H9 (cell line): ENCODE results near the gene ZFPM1. TPM values are rescaled to one million over a fixed set of nuclear protein-coding genes. Genes with fewer than 3 reads are reported as not detected.

ENCODE experiments used
- DNase-seq: peaks from one replicate; pipeline ENCODE4 v3.0.0-alpha.2; 2017
- H2AFZ ChIP-seq: one replicate; pipeline ENCODE4 v1.6.1; 2013; ENCODE audit warnings: mild to moderate bottlenecking, low read length, control low read depth, moderate library complexity
- H2AK5ac ChIP-seq: 2 replicates; pipeline ENCODE4 v1.6.1; 2013; ENCODE audit warnings: low read length, control low read depth, mixed read lengths; ENCODE audit not compliant: insufficient read length
- H2BK120ac ChIP-seq: one replicate; pipeline ENCODE4 v1.6.1; 2013; ENCODE audit warnings: low read depth, mild to moderate bottlenecking, low read length, control low read depth, inconsistent platforms; ENCODE audit not compliant: poor library complexity, severe bottlenecking
- H2BK12ac ChIP-seq: 2 replicates; pipeline ENCODE4 v1.6.1; 2013; ENCODE audit warnings: low read length, control low read depth, mixed read lengths, low read depth; ENCODE audit not compliant: insufficient read length
- H2BK15ac ChIP-seq: 2 replicates; pipeline ENCODE4 v1.6.1; 2013; ENCODE audit warnings: low read depth, low read length, control low read depth
- H2BK20ac ChIP-seq: one replicate; pipeline ENCODE4 v1.6.1; 2013; ENCODE audit warnings: low read depth, mild to moderate bottlenecking, low read length, control low read depth, inconsistent platforms; ENCODE audit not compliant: poor library complexity, severe bottlenecking
- H2BK5ac ChIP-seq: 2 replicates; pipeline ENCODE4 v1.6.1; 2013; ENCODE audit warnings: low read length, control low read depth, mixed read lengths; ENCODE audit not compliant: insufficient read length
- H3K14ac ChIP-seq: 2 replicates; pipeline ENCODE4 v1.6.1; 2013; ENCODE audit warnings: low read length, control low read depth; ENCODE audit not compliant: insufficient read depth
- H3K18ac ChIP-seq: 2 replicates; pipeline ENCODE4 v1.6.1; 2013; ENCODE audit warnings: low read depth, mild to moderate bottlenecking, mixed read lengths, low read length, control low read depth; ENCODE audit not compliant: insufficient read length
- H3K23ac ChIP-seq: 2 replicates; pipeline ENCODE4 v1.6.1; 2013; ENCODE audit warnings: low read length, control low read depth, mixed read lengths, low read depth; ENCODE audit not compliant: insufficient read length
- H3K23me2 ChIP-seq: 2 replicates; pipeline ENCODE4 v1.6.1; 2013; ENCODE audit warnings: low read depth, mild to moderate bottlenecking, mixed read lengths, low read length, control low read depth; ENCODE audit not compliant: insufficient read length, poor library complexity, severe bottlenecking
- H3K27ac ChIP-seq: 2 replicates; pipeline ENCODE4 v1.5.1; 2013; ENCODE audit warnings: low read length, control low read depth, mixed read lengths, low read depth; ENCODE audit not compliant: insufficient read length
- H3K27me3 ChIP-seq: 2 replicates; pipeline ENCODE4 v1.6.1; 2013; ENCODE audit warnings: low read length, control low read depth, inconsistent platforms; ENCODE audit not compliant: insufficient read depth
- H3K4ac ChIP-seq: 2 replicates; pipeline ENCODE4 v1.6.1; 2013; ENCODE audit warnings: low read depth, mild to moderate bottlenecking, control low read depth, inconsistent platforms, low read length, moderate library complexity
- H3K4me1 ChIP-seq: 2 replicates; pipeline ENCODE4 v1.6.1; 2013; ENCODE audit warnings: low read length, control low read depth, inconsistent platforms; ENCODE audit not compliant: insufficient read depth
- H3K4me2 ChIP-seq: 2 replicates; pipeline ENCODE4 v1.6.1; 2013; ENCODE audit warnings: low read length, control low read depth, mixed read lengths; ENCODE audit not compliant: insufficient read length, insufficient read depth
- H3K56ac ChIP-seq: 2 replicates; pipeline ENCODE4 v1.6.1; 2013; ENCODE audit warnings: low read depth, mild to moderate bottlenecking, mixed read lengths, low read length, control low read depth; ENCODE audit not compliant: insufficient read length
- H3K79me1 ChIP-seq: 2 replicates; pipeline ENCODE4 v1.6.1; 2013; ENCODE audit warnings: low read depth, mild to moderate bottlenecking, moderate library complexity, low read length, control low read depth, inconsistent platforms; ENCODE audit not compliant: insufficient read depth, poor library complexity, severe bottlenecking
- H3K79me2 ChIP-seq: 2 replicates; pipeline ENCODE4 v1.6.1; 2013; ENCODE audit warnings: low read length, control low read depth, inconsistent platforms; ENCODE audit not compliant: insufficient read depth
- H3K9ac ChIP-seq: 2 replicates; pipeline ENCODE4 v1.6.1; 2013; ENCODE audit warnings: low read length, control low read depth, mixed read lengths; ENCODE audit not compliant: insufficient read length; ENCODE audit errors: extremely low read depth
- H3K9me3 ChIP-seq: one replicate; pipeline ENCODE4 v1.6.1; 2013; ENCODE audit warnings: low read depth, low read length, inconsistent platforms; ENCODE audit not compliant: control insufficient read depth
- H3T11ph ChIP-seq: one replicate; pipeline ENCODE4 v1.6.1; 2013; ENCODE audit warnings: mild to moderate bottlenecking, low read length, control low read depth, inconsistent platforms
- H4K20me1 ChIP-seq: one replicate; pipeline ENCODE4 v1.6.1; 2013; ENCODE audit not compliant: control insufficient read depth, insufficient read length, insufficient read depth
- H4K5ac ChIP-seq: 2 replicates; pipeline ENCODE4 v1.6.1; 2013; ENCODE audit warnings: low read depth, mild to moderate bottlenecking, mixed read lengths, low read length, control low read depth; ENCODE audit not compliant: insufficient read length
- H4K8ac ChIP-seq: replicated peaks from 2 replicates; pipeline ENCODE4 v1.6.1; 2013; ENCODE audit warnings: low read length, control low read depth, mixed read lengths, low read depth; ENCODE audit not compliant: insufficient read length
- H4K91ac ChIP-seq: 2 replicates; pipeline ENCODE4 v1.6.1; 2013; ENCODE audit warnings: low read depth, mild to moderate bottlenecking, moderate library complexity, mixed read lengths, low read length, control low read depth; ENCODE audit not compliant: insufficient read length
- H3K27ac Mint-ChIP-seq, 3 experiments: 2 replicates in 2 of 3; 3 replicates in 1 of 3; pipeline ENCODE4 v1.8.0; 2020 to 2021; ENCODE audit warnings: mixed read lengths in 3 of 3, mild to moderate bottlenecking in 1 of 3, moderate library complexity in 1 of 3
- H3K27me3 Mint-ChIP-seq: 2 replicates; pipeline ENCODE4 v1.8.0; 2021; ENCODE audit warnings: low read depth, mild to moderate bottlenecking, moderate library complexity, mixed read lengths
- H3K36me3 Mint-ChIP-seq, 3 experiments: 2 replicates in 2 of 3; 3 replicates in 1 of 3; pipeline ENCODE4 v1.8.0; 2020 to 2021; ENCODE audit warnings: low read depth in 3 of 3, mixed read lengths in 3 of 3; ENCODE audit not compliant: insufficient read depth in 1 of 3
- H3K4me1 Mint-ChIP-seq, 2 experiments: 2 replicates each; pipeline ENCODE4 v1.8.0; 2020; ENCODE audit warnings: mixed read lengths in 2 of 2
- H3K4me3 Mint-ChIP-seq, 2 experiments: 2 replicates in 1 of 2; 3 replicates in 1 of 2; pipeline ENCODE4 v1.8.0; 2020 to 2021; ENCODE audit warnings: mild to moderate bottlenecking in 2 of 2, mixed read lengths in 2 of 2, moderate library complexity in 1 of 2
- H3K9me3 Mint-ChIP-seq, 2 experiments: 2 replicates in 1 of 2; 3 replicates in 1 of 2; pipeline ENCODE4 v1.8.0; 2020; ENCODE audit warnings: mild to moderate bottlenecking in 2 of 2, mixed read lengths in 2 of 2, moderate library complexity in 1 of 2
- CTCF ChIP-seq: fragments of 200-600 bp; sonication (generic); conservative IDR thresholded peaks from 3 replicates; pipeline ENCODE4 v1.8.0; 2021; ENCODE audit warnings: antibody characterized with exemption, mild to moderate bottlenecking
- WGBS: extraction: QIAGEN DNeasy Blood & Tissue Kit; methylation state at CpG from one replicate; pipeline ENCODE4 v1.1.7; 2013; ENCODE audit warnings: missing lambda C conversion rate, low lambda C conversion rate, mixed read lengths; ENCODE audit not compliant: insufficient read length; ENCODE audit errors: extremely low coverage; 5-methylcytosine and 5-hydroxymethylcytosine counted together
- total RNA-seq: library from RNA; stranded (reverse); gene quantifications from 2 replicates; pipeline ENCODE4 v1.2.1, GENCODE V29; 2021

The ZFPM1 gene
- total RNA-seq, 1 experiment from 2014 or later: 3.6 TPM

- Histone ChIP-seq H3K56ac (no peak overlapping the region), H2AK5ac (no peak overlapping the region), H4K20me1 (no peaks in the 10 kb centered on the region), H3K27ac (no peak overlapping the region), H3K4me1 (no peaks in the 10 kb centered on the region), H3K4ac (no peak overlapping the region), H3K79me2 (no peaks in the 10 kb centered on the region), H4K5ac (no peak overlapping the region), H3K79me1 (no peaks in the 10 kb centered on the region), H3K4me2 (no peak overlapping the region), H3K9ac (no peak overlapping the region), H4K8ac (no peak overlapping the region), H3K23me2 (no peaks in the 10 kb centered on the region), H2AFZ (no peak overlapping the region), H2BK120ac (no peak overlapping the region), H2BK12ac (no peak overlapping the region), H2BK15ac (no peak overlapping the region), H3K14ac (no peak overlapping the region), H3T11ph (no peak overlapping the region), H2BK20ac (no peak overlapping the region), H4K91ac (no peak overlapping the region), H3K27me3 (no peaks in the 10 kb centered on the region), H3K9me3 (no peaks in the 10 kb centered on the region), H3K18ac (no peak overlapping the region), H2BK5ac (no peak overlapping the region), H3K23ac (no peak overlapping the region)
- TF ChIP-seq CTCF: no peak
- Mint-ChIP-seq H3K4me1 (peaks cover 3 to 7% of the 10 kb centered on the region in 2 experiments; a peak in 3 of 4 replicates), H3K27me3 (peaks cover 8% of the 10 kb centered on the region), H3K36me3 (peaks cover 13 to 20% (median 16%) of the 10 kb centered on the region in 3 experiments; a peak in 5 of 7 replicates), H3K27ac (no peak overlapping the region), H3K4me3 (no peak overlapping the region), H3K9me3 (peaks cover 10 to 24% of the 10 kb centered on the region in 2 experiments; a peak in 3 of 5 replicates)
- 100% methylated on average over 1 of the region's 3 CpGs for WGBS
- DNase-seq: no peak
These were observed 67.0 kb downstream of the ZFPM1 start for GRCh38 chr16:88519938-88520653.
